ENCODE results near the gene ZNF525.

- TF ChIP-seq CTCF (IDR thresholded peaks at IDR 0.05) (no peak), EZH2 (IDR thresholded peaks at IDR 0.05) (no peak), EZH2phosphoT487 (IDR thresholded peaks at IDR 0.05) (no peak)
These were observed 491 bp downstream of the ZNF525 start for GRCh38 chr19:53365899-53366493.
